ENCODE data around the gene UROD. TPM values are rescaled to one million over a fixed set of nuclear protein-coding genes. Genes with fewer than 3 reads are reported as not detected.

UROD gene
- 44.6 to 51.1 TPM (median 48.3 TPM) in 5 replicates for total RNA-seq (2022; extraction: Qiagen RNA extraction; ENCODE audit: low read depth)

GRCh38 chr1:45011837-45012638 is at the start of gene UROD:
UROD (plus strand) TSS chr1:45012254; CDS start chr1:45012266, 12 bp downstream.

GRCh38 chr1:45010855-45011811 is 921 bp upstream of the UROD start, which contains the start of gene HECTD3:
HECTD3 (minus strand) TSS chr1:45011324; CDS start chr1:45011257, 67 bp downstream.

Other genes starting within 250 kb of the UROD start
- 1,637 to 1,731 TPM (median 1,686 TPM) in 5 replicates for gene RPS8, start 236.7 kb upstream of the UROD start, total RNA-seq (2022; extraction: Qiagen RNA extraction; ENCODE audit: low read depth)
- gene BEST4, start 224.1 kb upstream of the UROD start, total RNA-seq (2022; extraction: Qiagen RNA extraction; ENCODE audit: low read depth): 0.17 to 0.53 TPM (median 0.37 TPM) in 5 replicates
- gene PLK3, start 211.9 kb upstream of the UROD start, total RNA-seq (2022; extraction: Qiagen RNA extraction; ENCODE audit: low read depth): 14.8 to 20.8 TPM (median 19.6 TPM) in 5 replicates
- gene DYNLT4, start 204.9 kb upstream of the UROD start, total RNA-seq (2022; extraction: Qiagen RNA extraction; ENCODE audit: low read depth): 0.27 to 1.1 TPM (median 0.80 TPM) in 5 replicates
- gene BTBD19, start 203.7 kb upstream of the UROD start, total RNA-seq (2022; extraction: Qiagen RNA extraction; ENCODE audit: low read depth): 1.8 to 3.9 TPM (median 2.7 TPM) in 5 replicates
- 0.15 to 0.25 TPM (median 0.19 TPM) in 5 replicates for gene PTCH2, start 169.0 kb upstream of the UROD start, total RNA-seq (2022; extraction: Qiagen RNA extraction; ENCODE audit: low read depth)
- gene EIF2B3, start 25.7 kb upstream of the UROD start, total RNA-seq (2022; extraction: Qiagen RNA extraction; ENCODE audit: low read depth): 17.2 to 19.8 TPM (median 18.6 TPM) in 5 replicates
- gene HECTD3, start 930 bp upstream of the UROD start, total RNA-seq (2022; extraction: Qiagen RNA extraction; ENCODE audit: low read depth): 15.1 to 19.3 TPM (median 16.8 TPM) in 5 replicates
- 0.47 to 0.65 TPM (median 0.57 TPM) in 5 replicates for gene ZSWIM5, start 194.4 kb downstream of the UROD start, total RNA-seq (2022; extraction: Qiagen RNA extraction; ENCODE audit: low read depth)